Sigmoid colon (tissue), 7 donors: ENCODE results near the gene RALB. TPM values are rescaled to one million over a fixed set of nuclear protein-coding genes. Genes with fewer than 3 reads are reported as not detected.

ENCODE experiments used
- DNase-seq: peaks from one replicate; pipeline ENCODE4 v3.0.0-alpha.2; 2019
- H3K27ac ChIP-seq, 4 donors: fragments of 200-600 bp; sonication (generic); one replicate each; pipeline ENCODE4 v1.5.1; 2016 to 2019; ENCODE audit warnings: mild to moderate bottlenecking in 1 of 4
- H3K27me3 ChIP-seq, 3 donors: fragments of 200-600 bp; sonication (generic); one replicate each; pipeline ENCODE4 v1.5.1; 2019; ENCODE audit warnings: mild to moderate bottlenecking in 1 of 3
- H3K36me3 ChIP-seq, 4 donors: fragments of 200-600 bp; sonication (generic); one replicate each; pipeline ENCODE4 v1.5.1; 2016 to 2019
- H3K4me1 ChIP-seq, 4 donors: fragments of 200-600 bp; sonication (generic); one replicate each; pipeline ENCODE4 v1.5.1; 2017 to 2019
- H3K4me3 ChIP-seq, 4 donors: fragments of 200-600 bp; sonication (generic); one replicate each; pipeline ENCODE4 v1.5.1; 2017 to 2019; ENCODE audit warnings: mild to moderate bottlenecking in 2 of 4, moderate library complexity in 1 of 4
- H3K9me3 ChIP-seq, 4 donors: fragments of 200-600 bp in 3 of 4; sonication (generic) in 3 of 4; one replicate each; pipeline versions ENCODE4 v1.5.1 to v1.6.1; 2013 to 2019
- CTCF ChIP-seq, 4 experiments: fragments of 450-650 bp in 3 of 4; fragments of 200-600 bp in 1 of 4; IDR thresholded peaks; one replicate each; pipeline ENCODE4 v1.5.1; 2016 to 2019; ENCODE audit warnings: antibody characterized with exemption in 4 of 4, mild to moderate bottlenecking in 3 of 4, moderate library complexity in 2 of 4
- EP300 ChIP-seq, 4 donors: sonication (generic); formaldehyde crosslinking; IDR thresholded peaks; one replicate each; pipeline ENCODE4 v1.6.1; 2017; ENCODE audit warnings: antibody characterized with exemption in 4 of 4
- POLR2A ChIP-seq, 2 donors: fragments of 450-650 bp; IDR thresholded peaks; one replicate each; pipeline ENCODE4 v1.6.1; 2016; ENCODE audit warnings: antibody characterized with exemption in 2 of 2, mild to moderate bottlenecking in 2 of 2, moderate library complexity in 2 of 2
- POLR2AphosphoS5 ChIP-seq, 4 donors: sonication (generic); formaldehyde crosslinking; IDR thresholded peaks; one replicate each; pipeline ENCODE4 v1.6.1; 2017; ENCODE audit warnings: antibody characterized with exemption in 4 of 4
- WGBS, 2 donors: extraction: QIAGEN DNeasy Blood & Tissue Kit; methylation state at CpG; one replicate each; pipeline ENCODE4 v1.1.7; 2013; 5-methylcytosine and 5-hydroxymethylcytosine counted together
- intact Hi-C: fragments of 100-400 bp; cut with DNase I; formaldehyde crosslinking; loops from one replicate; pipeline ENCODE4 v1.15.1; 2023
- polyA plus RNA-seq, 3 donors: library from polyadenylated mRNA; stranded (reverse); fragments of 200-250 nt; gene quantifications; one replicate each; pipeline ENCODE4 v1.2.3, GENCODE V29; 2013
- total RNA-seq, 4 donors: library from RNA; depleted of rRNA; stranded (reverse); fragments of >200 nt; gene quantifications; one replicate each; pipeline ENCODE4 v1.1.0, GENCODE V29; 2016
- donor health status: healthy with polysubstance abuse.
- donor health status: Bipolar disorder and iron deficiency.
- donor health status: healthy.

The RALB gene
- total and polyA plus RNA-seq, 7 donors, result 47.9 to 143 (median 60.2) TPM

- TF ChIP-seq POLR2AphosphoS5 (IDR thresholded peaks at IDR 0.05), result no peak
- no peak for TF ChIP-seq POLR2A (IDR thresholded peaks at IDR 0.05)
- no peak for TF ChIP-seq EP300 (IDR thresholded peaks at IDR 0.05)
- no peak for TF ChIP-seq CTCF (IDR thresholded peaks at IDR 0.05)
- H3K36me3 ChIP-seq, result peaks cover 0 to 35% (median 8%) of the 10 kb centered on the region in 4 donors
- 85 to 91% methylated on average over 12 of the region's 12 CpGs for WGBS, 2 donors
- DNase-seq, result no peak
- no peaks in the 10 kb centered on the region for H3K9me3 ChIP-seq
- H3K4me1 ChIP-seq, result no peaks in the 10 kb centered on the region
- intact Hi-C loops, result no loop called here
- H3K27ac ChIP-seq, result no peak overlapping the region
- H3K4me3 ChIP-seq, result no peak overlapping the region
- H3K27me3 ChIP-seq, result no peaks in the 10 kb centered on the region
These were observed 49.6 kb downstream of the RALB start for GRCh38 chr2:120302301-120302700.

GRCh38 chr2:120303177-120303576 lies 50.5 kb downstream of the RALB start:
- peaks cover 0 to 27% (median 8%) of the 10 kb centered on the region in 4 donors for H3K36me3 ChIP-seq
- intact Hi-C loops, result no loop called here
- no peaks in the 10 kb centered on the region for H3K4me1 ChIP-seq

GRCh38 chr2:120305296-120305695 lies 52.6 kb downstream of the RALB start:
- intact Hi-C loops, result no loop called here
- DNase-seq, result no peak
- WGBS, 2 donors, result 19 to 61% methylated on average over 6 of the region's 6 CpGs

More at GRCh38 chr2:120303177-120303576, 50.5 kb downstream of the RALB start:
- Histone ChIP-seq H3K9me3 (no peaks in the 10 kb centered on the region), H3K4me3 (no peak overlapping the region), H3K27ac (no peak overlapping the region), H3K27me3 (no peaks in the 10 kb centered on the region)
- TF ChIP-seq POLR2A (IDR thresholded peaks at IDR 0.05) (no peak), POLR2AphosphoS5 (IDR thresholded peaks at IDR 0.05) (no peak), EP300 (IDR thresholded peaks at IDR 0.05) (no peak), CTCF (IDR thresholded peaks at IDR 0.05) (no peak)
- no peak for DNase-seq
- WGBS, 2 donors, result 77 to 83% methylated on average over 6 of the region's 6 CpGs

GRCh38 chr2:120305937-120306490 lies 53.4 kb downstream of the RALB start:
- no peak overlapping the region for H3K27ac ChIP-seq
- H3K9me3 ChIP-seq, result no peaks in the 10 kb centered on the region
- intact Hi-C loops, result no loop called here
- TF ChIP-seq CTCF (IDR thresholded peaks at IDR 0.05) (no peak), POLR2A (IDR thresholded peaks at IDR 0.05) (no peak), EP300 (IDR thresholded peaks at IDR 0.05) (no peak), POLR2AphosphoS5 (IDR thresholded peaks at IDR 0.05) (no peak)
- H3K36me3 ChIP-seq, result peaks cover 0 to 12% (median 5%) of the 10 kb centered on the region in 4 donors
- WGBS, 2 donors, result 74 to 82% methylated on average over 5 of the region's 5 CpGs
- no peak for DNase-seq
- no peaks in the 10 kb centered on the region for H3K27me3 ChIP-seq
- H3K4me3 ChIP-seq, result no peak overlapping the region
- no peaks in the 10 kb centered on the region for H3K4me1 ChIP-seq

More at GRCh38 chr2:120305296-120305695, 52.6 kb downstream of the RALB start:
- no peaks in the 10 kb centered on the region for H3K9me3 ChIP-seq
- no peaks in the 10 kb centered on the region for H3K27me3 ChIP-seq
- H3K4me3 ChIP-seq, result no peak overlapping the region
- H3K4me1 ChIP-seq, result no peaks in the 10 kb centered on the region
- H3K27ac ChIP-seq, result no peak overlapping the region
- H3K36me3 ChIP-seq, result peaks cover 0 to 16% (median 7%) of the 10 kb centered on the region in 4 donors
- TF ChIP-seq POLR2AphosphoS5 (IDR thresholded peaks at IDR 0.05) (no peak), POLR2A (IDR thresholded peaks at IDR 0.05) (no peak), CTCF (IDR thresholded peaks at IDR 0.05) (no peak), EP300 (IDR thresholded peaks at IDR 0.05) (no peak)

GRCh38 chr2:120307482-120307881 lies 54.8 kb downstream of the RALB start:
- no peak for DNase-seq
- WGBS, 2 donors, result 88 to 89% methylated on average over 7 of the region's 7 CpGs
- Histone ChIP-seq H3K36me3 (peaks cover 0 to 6% (median 4%) of the 10 kb centered on the region in 4 donors), H3K4me3 (no peak overlapping the region), H3K4me1 (peaks cover 0 to 3% (median 1%) of the 10 kb centered on the region in 4 donors), H3K27ac (no peak overlapping the region), H3K27me3 (no peaks in the 10 kb centered on the region), H3K9me3 (no peaks in the 10 kb centered on the region)
- TF ChIP-seq POLR2AphosphoS5 (IDR thresholded peaks at IDR 0.05) (no peak), CTCF (IDR thresholded peaks at IDR 0.05) (no peak), POLR2A (IDR thresholded peaks at IDR 0.05) (no peak), EP300 (IDR thresholded peaks at IDR 0.05) (no peak)
- intact Hi-C loops, result no loop called here
